ENCODE data around the gene CACNA2D2.
A peak's percentile ranks its signal among the peaks of the same experiment; 100 is the strongest.

The CACNA2D2 gene

GRCh38 chr3:50358911-50359759, 144.3 kb downstream of the CACNA2D2 start, which contains the start of gene TMEM115:
Gene TMEM115 (minus strand): TSS chr3:50359521. CDS start chr3:50359063, 458 bp downstream.
- DNase-seq: peak; percentile 91

GRCh38 chr3:50358355-50358910, 145.0 kb downstream of the CACNA2D2 start:
- DNase-seq: no peak

- DNase-seq: no peak
Measured at GRCh38 chr3:50357481-50357880, 146.0 kb downstream of the CACNA2D2 start.

- no peak for DNase-seq
Measured at GRCh38 chr3:50356553-50356952, 146.9 kb downstream of the CACNA2D2 start.

- DNase-seq: no peak
Measured at GRCh38 chr3:50355829-50356552, 147.4 kb downstream of the CACNA2D2 start.

GRCh38 chr3:50354850-50355249, 148.6 kb downstream of the CACNA2D2 start:
- DNase-seq: no peak

- DNase-seq: no peak
Measured at GRCh38 chr3:50354186-50354764, 149.2 kb downstream of the CACNA2D2 start.

GRCh38 chr3:50353245-50354004, 150.0 kb downstream of the CACNA2D2 start:
- no peak for DNase-seq

GRCh38 chr3:50352781-50353180, 150.7 kb downstream of the CACNA2D2 start:
- DNase-seq: no peak

- DNase-seq: no peak
Measured at GRCh38 chr3:50351323-50351697, 152.1 kb downstream of the CACNA2D2 start.

- DNase-seq: peak; percentile 99
Measured at GRCh38 chr3:50350527-50351322, 152.7 kb downstream of the CACNA2D2 start, which contains the start of the genes CYB561D2 and NPRL2. Gene CYB561D2 (plus strand): TSS chr3:50350862. CDS start chr3:50351434, 572 bp downstream. Gene NPRL2 (minus strand): TSS chr3:50350775. CDS start chr3:50350652, 123 bp downstream.

GRCh38 chr3:50350213-50350526, 153.3 kb downstream of the CACNA2D2 start:
- no peak for DNase-seq

GRCh38 chr3:50347187-50347813, 156.1 kb downstream of the CACNA2D2 start:
- peak; percentile 72 for DNase-seq

GRCh38 chr3:50345586-50346234, 157.7 kb downstream of the CACNA2D2 start, which contains the start of gene ZMYND10:
Gene ZMYND10 (minus strand): TSS chr3:50345732. CDS start chr3:50345579, 153 bp downstream.
- DNase-seq: peak; percentile 66

GRCh38 chr3:50345008-50345407, 158.4 kb downstream of the CACNA2D2 start:
- no peak for DNase-seq

GRCh38 chr3:50342813-50343633, 160.4 kb downstream of the CACNA2D2 start:
- DNase-seq: no peak

GRCh38 chr3:50341996-50342650, 161.3 kb downstream of the CACNA2D2 start:
- DNase-seq: no peak

GRCh38 chr3:50341537-50341936, 161.9 kb downstream of the CACNA2D2 start:
- DNase-seq: no peak

All from activated CD4-positive, alpha-beta T cell treated with anti-CD3 and anti-CD28 coated beads for 1 hour (primary cell).